Epithelial cell of proximal tubule (primary cell): ENCODE data around the gene PKIG. TPM values are rescaled to one million over a fixed set of nuclear protein-coding genes. Genes with fewer than 3 reads are reported as not detected.

Experiments used
- DNase-seq: peaks from one replicate; pipeline ENCODE4 v3.0.0-alpha.2; 2011; ENCODE audit warnings: low read depth
- H3K4me3 ChIP-seq: 2 replicates; pipeline ENCODE4 v1.5.1; 2011; ENCODE audit warnings: low read depth, mild to moderate bottlenecking, low read length
- total RNA-seq: library from RNA; depleted of rRNA; stranded (reverse); fragments of >200 nt; gene quantifications from 2 replicates; pipeline ENCODE4 v1.2.3, GENCODE V29; 2015
- TF ChIP-seq, protein P1 (sequence below): conservative IDR thresholded peaks from 2 replicates; pipeline ENCODE4 v1.5.1; 2012; ENCODE audit warnings: low read depth, mild to moderate bottlenecking, low read length

PKIG gene
- total RNA-seq, 1 donor from 2014 or later: 64.3 TPM

DNA sequence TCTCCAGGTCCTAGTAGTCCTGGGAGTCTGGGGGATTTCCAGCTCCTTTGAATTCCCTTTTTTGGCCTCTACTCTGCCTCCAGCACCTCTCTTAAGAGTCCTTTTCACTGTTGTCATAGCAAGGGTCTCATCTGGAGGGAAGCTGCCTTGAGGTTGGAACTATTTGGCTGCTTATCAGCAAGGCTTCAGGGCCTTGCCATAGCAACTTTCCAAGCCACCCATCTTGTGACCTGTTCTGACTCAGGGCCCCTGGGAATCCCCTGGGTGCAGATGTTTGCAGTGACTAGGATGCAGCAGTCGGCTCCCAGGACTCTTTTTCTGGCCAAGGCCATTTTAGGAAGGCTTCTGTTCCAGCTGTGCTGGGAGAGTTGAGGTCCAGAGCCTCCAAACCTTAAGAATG lies 12.4 kb downstream of the PKIG start:
- no peak overlapping the region for H3K4me3 ChIP-seq
- no peak for DNase-seq
- TF ChIP-seq, protein P1, sequence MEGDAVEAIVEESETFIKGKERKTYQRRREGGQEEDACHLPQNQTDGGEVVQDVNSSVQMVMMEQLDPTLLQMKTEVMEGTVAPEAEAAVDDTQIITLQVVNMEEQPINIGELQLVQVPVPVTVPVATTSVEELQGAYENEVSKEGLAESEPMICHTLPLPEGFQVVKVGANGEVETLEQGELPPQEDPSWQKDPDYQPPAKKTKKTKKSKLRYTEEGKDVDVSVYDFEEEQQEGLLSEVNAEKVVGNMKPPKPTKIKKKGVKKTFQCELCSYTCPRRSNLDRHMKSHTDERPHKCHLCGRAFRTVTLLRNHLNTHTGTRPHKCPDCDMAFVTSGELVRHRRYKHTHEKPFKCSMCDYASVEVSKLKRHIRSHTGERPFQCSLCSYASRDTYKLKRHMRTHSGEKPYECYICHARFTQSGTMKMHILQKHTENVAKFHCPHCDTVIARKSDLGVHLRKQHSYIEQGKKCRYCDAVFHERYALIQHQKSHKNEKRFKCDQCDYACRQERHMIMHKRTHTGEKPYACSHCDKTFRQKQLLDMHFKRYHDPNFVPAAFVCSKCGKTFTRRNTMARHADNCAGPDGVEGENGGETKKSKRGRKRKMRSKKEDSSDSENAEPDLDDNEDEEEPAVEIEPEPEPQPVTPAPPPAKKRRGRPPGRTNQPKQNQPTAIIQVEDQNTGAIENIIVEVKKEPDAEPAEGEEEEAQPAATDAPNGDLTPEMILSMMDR: no peak

DNA sequence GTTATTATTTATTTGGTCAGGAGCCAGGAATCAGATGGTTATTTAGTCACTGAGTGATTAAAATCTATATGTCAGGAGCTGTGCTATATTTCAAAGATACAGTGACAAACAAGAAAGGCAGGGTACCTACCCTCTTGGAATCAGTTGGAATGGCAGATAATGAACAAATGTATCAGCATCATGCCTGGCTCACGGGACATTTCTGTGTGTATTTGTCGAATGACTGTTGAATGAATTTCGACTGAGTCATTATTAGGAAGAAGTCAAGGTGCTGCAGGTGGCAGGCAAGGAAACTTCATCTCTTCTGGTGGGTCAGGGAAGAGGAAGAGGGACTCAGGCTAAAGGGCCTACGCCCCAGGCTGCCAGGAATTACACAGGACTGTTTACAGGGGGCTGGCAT lies 13.6 kb downstream of the PKIG start:
- no peak overlapping the region for H3K4me3 ChIP-seq
- TF ChIP-seq, protein P1: no peak
- DNase-seq: no peak

DNA sequence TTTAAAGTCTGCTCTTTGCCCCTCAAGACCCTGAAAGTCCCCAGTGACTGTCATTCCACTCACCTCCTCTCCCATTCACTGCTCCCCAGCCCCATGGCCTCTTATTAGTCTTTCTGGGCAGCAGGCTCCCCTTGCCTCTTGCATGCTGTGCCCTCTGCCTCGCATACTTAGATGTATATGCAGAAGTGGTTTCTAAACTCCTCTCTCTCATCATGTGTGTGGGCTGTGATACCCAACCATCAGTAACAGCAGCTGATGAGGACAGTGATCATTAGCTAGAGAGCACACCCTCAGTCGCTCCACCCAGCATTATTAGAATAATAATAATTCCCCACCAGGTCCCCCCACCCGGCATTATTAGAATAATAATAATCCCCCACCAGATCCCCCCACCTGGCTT lies 14.5 kb downstream of the PKIG start:
- DNase-seq: no peak
- TF ChIP-seq, protein P1: no peak
- H3K4me3 ChIP-seq: no peak overlapping the region

DNA sequence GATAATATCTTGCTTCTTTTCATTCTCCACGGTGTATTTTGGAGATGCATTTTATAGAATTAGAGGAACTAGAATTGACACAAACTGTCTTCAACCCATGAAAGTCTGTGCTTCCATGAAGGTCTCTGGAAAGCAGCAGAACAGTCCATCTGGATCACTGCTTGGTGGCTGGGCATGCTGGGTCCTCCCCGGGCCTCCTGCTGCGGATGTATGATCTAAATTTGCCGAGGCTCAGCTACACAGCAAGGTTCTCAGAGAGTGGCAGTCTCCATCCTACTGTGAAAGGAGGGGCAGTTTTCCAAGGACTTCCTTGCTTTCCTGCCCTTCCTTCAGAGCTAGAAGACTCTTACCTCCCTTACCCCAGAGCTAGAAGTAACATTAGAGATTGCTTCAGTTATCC lies 15.1 kb downstream of the PKIG start:
- TF ChIP-seq, protein P1: no peak
- DNase-seq: no peak
- H3K4me3 ChIP-seq: no peak overlapping the region

DNA sequence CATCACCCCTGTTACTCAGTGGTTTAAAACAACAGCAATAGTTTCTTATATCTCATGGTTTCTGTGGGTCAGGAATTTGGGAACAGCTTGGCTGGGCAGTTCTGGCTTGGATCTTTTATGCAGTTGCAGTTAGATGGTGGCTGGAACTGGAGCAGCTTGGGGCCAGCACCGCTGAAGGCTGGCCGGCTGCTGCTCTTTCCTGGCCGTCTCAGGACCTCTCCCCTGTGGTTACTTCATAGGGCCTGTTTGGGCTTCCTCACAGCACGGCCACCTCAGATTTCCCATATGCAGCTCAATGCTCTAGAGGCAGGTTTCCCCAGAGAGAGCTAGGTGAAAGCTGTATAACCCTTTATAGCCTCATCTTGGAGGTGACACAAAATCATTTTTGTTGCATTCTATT lies 15.6 kb downstream of the PKIG start:
- TF ChIP-seq, protein P1: no peak
- no peak overlapping the region for H3K4me3 ChIP-seq
- DNase-seq: no peak

DNA sequence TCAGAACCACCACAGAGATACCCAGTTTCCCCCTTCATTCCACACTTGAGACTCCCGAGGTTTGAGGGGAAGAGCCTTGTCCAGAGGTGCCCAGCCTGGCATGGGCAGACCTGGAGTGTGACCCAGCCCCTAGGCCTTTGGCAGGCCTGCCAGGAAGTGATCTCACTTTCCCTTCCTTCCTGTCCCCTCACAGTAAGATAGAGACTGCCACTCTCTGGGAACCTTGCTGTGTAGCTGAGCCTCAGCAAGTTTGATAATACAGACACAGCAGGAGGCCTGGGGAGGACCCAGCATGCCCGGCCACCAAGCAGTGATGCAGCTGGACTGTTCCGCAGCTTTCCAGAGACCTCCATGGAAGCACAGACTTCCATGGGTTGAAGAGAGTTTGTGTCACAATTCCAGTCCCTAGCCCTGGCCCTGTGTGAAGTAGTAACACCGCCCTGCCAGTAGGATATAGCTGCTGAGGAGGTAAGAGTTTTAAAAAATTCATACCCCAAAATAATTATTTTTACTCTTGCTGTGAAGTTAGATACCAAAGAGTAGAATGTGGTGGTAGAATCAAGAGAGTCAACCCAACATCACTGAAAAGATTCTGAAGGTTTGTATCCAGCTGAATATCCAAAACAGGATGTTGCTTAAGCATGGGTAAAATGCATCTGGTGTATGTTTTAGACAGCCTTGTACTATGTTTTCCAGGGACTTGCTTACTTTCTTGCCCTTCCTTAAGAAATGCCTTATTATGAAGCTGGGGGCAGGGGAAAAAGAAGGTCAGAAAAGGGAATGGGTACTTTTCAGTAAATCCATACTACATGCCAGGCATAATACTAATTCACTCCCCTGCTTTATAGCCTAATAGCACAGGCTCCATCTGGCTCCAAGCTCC lies 16.3 kb downstream of the PKIG start:
- TF ChIP-seq, protein P1: no peak
- DNase-seq: no peak

DNA sequence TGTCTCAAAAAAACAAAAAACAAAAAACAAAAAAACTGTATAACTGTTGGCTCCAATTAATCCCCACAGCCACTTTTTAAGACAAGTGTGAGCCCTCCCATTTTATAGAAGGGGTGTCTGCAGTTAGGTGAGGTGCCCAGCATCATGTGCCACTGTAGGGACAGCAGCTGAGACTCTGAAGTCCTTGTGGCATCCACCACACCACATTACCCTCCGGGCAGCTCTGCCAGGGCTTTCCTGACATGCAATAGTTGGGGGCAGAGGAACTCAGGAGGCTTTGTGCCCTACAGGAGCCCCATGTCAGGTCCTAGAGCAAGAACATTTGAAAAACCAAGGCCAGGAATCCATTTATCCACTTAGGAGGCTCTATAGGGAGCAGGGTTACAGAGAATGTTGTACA lies 17.3 kb downstream of the PKIG start:
- TF ChIP-seq, protein P1: no peak
- H3K4me3 ChIP-seq: no peak overlapping the region
- no peak for DNase-seq

More for the DNA sequence above, 16.3 kb downstream of the PKIG start:
- H3K4me3 ChIP-seq: no peak overlapping the region
